NCI-H82 (cell line): Measurements from ENCODE around the gene ANXA10.
"Not testable (repeated sequence)": the region's sequence is repeated elsewhere in the genome, so short reads cannot be mapped to it uniquely, and the experiment has no call there.

Experiments used
- DNase-seq: peaks from one replicate; lab custom pipeline; 2025; lab: John Stamatoyannopoulos, UW

ANXA10 gene

GRCh38 chr4:168119100-168119499 is 26.8 kb downstream of the ANXA10 start:
- no peak for DNase-seq

- no peak for DNase-seq
Observed at GRCh38 chr4:168119890-168120289, 27.6 kb downstream of the ANXA10 start.

DNA sequence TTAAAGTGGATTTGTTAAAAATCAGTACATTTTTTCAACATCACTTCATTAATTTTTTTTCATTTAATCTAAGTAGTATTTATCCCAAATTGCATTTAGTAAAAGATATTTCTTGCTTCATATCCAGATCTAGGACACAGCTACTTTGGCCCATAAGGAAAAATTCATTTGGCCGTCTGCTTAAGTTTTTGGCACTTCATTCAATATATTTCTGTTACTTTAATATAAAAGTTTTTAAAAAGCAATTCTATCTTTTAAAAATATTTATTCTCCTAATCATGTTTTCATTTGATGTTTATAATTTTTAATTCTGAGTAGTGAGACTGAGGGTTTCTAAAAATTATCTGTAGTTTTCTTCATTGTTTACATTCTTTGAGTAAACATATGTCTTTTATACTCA is 28.5 kb downstream of the ANXA10 start:
- no peak for DNase-seq

GRCh38 chr4:168124008-168124641 is 31.8 kb downstream of the ANXA10 start:
- no peak for DNase-seq

DNA sequence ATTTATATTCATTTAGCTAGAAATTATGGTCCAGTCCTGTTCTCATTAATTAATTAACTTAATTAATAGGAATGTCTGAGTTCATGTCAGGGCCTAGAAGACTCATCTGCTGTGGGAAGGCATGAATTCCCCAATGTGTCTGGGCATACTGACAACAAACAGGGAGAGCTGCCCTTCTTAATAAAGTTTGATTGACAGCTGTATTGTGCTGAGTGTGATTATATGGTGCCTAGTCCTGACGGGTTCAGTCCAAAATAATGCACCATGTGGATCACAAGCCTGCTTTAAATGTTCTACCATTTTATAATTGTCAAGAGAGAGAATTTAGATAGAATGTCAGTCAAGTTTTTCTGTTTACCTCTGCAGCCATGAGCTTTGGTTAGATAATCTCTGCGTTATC is 34.6 kb downstream of the ANXA10 start:
- DNase-seq, result no peak

GRCh38 chr4:168128601-168129000 is 36.3 kb downstream of the ANXA10 start:
- DNase-seq, result no peak

- DNase-seq, result no peak
Observed at GRCh38 chr4:168129046-168129772, 36.9 kb downstream of the ANXA10 start.

- no peak for DNase-seq
Observed at GRCh38 chr4:168129802-168130201, 37.5 kb downstream of the ANXA10 start.

- no peak for DNase-seq
Observed at GRCh38 chr4:168131196-168131595, 38.9 kb downstream of the ANXA10 start.

DNA sequence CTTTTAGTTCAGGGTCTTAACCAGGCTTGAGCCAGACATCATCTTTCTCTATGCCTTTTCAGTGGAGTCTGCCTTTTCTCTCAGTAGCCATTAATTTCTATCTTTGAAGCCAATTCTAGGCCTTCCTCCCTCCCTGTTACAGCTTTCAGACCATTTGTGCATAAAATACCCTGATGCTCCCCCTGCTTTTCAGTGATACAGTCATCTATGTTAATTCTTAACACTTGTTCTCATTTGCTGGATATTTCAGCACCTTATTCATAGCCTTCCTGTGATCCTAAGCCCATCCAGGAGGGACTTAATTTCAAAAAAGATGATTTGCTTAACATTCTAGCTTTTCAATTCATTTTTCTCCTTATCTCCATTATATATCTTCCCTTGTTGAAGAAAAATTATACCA is 42.3 kb downstream of the ANXA10 start:
- DNase-seq, result no peak

GRCh38 chr4:168135860-168136259 is 43.5 kb downstream of the ANXA10 start:
- DNase-seq, result not testable (repeated sequence)

- not testable (repeated sequence) for DNase-seq
Observed at GRCh38 chr4:168137695-168138094, 45.4 kb downstream of the ANXA10 start.

DNA sequence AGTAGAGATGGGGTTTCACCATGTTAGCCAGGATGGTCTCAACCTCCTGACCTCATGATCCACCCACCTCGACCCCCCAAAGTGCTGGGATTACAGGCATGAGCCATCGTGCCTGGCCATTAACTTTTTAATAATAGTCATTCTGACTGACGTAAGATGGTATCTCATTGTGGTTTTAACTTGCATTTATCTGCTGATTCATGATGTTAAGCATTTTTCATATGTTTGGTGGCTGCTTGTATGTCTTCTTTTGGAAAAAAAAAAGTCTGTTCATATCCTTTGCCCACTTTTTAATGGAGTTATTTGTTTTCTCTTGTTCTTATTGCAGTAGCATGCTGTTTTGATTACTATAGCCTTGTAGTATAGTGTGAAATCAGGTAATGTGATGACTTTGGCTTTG is 45.8 kb downstream of the ANXA10 start:
- no peak for DNase-seq

- DNase-seq, result no peak
Observed at GRCh38 chr4:168139336-168139735, 47.0 kb downstream of the ANXA10 start.

DNA sequence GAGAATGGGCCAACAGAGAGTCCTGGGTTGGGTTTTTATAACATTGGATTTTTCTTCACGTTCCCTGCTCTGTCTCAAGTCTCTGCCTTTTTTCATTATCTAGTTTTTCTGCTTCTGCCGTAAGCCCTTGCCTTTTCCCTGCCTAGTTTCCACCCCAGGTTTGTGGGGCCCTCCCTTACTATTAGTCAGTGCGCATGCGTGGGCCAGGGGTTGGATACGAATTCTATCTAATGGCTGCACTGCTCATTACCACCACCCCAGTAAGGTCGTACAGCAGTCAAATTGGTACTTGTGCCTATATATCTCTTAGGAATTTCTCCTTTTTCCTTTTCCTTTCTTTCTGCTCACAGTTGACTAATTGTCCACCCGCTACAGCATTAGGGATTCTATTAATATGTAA is 49.4 kb downstream of the ANXA10 start:
- no peak for DNase-seq

DNA sequence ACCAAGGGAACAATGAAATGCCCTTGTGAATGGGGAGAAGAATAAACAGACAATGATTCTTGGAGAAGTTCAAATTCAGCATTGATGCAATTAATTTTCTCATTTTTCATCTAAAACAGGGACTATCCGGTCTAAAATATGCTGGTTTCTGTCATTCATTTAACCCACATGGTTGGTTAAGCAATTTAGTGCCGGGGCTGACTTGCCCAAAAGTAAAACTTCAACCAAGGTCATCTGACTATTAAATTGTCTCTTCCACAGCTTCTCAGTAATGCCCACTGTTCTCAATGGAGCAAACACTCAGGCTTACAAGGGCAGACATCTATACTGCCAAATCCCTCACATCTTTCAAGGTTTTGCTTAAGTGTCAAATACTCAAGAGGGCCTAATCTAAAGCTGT is 51.3 kb downstream of the ANXA10 start:
- no peak for DNase-seq

DNA sequence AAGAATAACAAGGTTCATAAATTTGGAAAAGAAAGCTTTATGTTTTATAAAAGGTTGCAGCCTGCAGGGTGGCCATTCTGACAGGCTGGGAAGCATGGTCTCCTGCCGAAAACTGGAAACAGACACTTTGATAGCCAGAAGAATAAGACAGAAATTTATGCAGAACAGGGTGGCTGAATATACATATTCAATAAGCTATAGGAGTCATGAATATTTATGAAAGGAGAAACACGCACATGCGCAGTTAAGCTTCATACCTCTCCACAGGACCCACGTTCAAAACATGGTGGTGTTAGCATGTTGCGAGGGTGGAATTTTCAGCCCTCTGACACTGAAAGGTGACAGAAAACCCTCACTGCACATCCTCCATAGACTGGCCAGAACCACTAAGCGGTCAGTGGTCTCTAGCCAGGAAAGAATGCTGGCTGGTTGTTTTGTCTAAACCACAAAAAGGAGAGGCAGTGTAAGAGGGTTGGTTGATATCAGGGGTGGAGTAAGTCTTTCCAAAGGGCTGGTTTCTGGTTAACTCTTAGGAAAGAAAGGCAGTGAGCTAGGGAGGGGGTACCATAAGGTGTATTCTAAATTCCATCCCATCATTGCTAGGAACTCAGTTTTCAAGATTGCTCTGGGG is 58.2 kb downstream of the ANXA10 start:
- no peak for DNase-seq

DNA sequence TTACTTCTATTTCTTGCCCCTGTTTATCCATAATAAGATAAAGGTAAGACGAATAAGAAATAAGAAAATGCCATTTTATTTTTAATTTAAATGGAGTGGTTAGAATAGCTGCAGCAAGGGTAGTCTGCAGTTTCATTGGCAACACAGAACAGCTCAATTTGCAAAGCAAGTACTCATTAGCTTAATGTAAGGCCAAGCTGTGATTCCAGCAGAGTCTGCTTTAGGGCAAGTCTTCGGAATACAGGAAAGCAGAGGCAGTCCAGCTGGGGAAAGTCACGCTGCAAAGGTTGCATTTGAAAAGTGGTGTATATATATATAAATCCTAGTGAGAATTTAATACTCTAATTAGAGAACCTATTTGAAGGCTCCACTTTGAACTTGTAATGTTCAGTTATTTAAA is 59.0 kb downstream of the ANXA10 start:
- DNase-seq, result no peak

DNA sequence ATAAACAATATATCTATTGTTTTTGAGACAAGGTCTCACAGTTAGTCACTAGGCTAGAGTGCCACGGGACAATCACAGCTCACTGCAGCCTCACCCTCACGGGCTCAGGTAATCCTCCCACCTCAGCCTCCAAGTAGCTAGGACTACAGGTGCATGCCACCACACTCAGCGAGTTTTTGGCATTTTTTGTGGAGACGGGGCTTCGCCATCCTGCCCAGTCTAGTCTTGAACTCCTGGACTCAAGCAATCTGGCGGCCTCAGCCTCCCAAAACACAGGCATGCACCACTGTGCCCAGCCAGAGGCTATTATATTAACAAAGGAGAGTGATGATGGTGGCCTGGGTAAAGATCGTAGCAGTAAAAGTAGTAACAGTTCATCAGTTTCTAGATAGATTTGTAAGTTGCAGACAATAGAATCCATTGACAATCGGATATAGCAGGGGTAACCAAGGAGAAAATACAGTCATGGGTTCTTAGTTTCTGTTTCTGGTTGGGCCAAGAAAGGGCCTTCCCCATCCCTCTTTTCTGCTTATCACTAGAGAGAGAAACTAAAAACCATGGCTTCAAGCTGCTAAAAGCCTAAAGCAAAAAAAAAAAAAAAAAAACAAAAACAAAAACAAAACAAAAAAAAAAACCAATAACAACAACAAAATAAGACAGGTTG is 60.6 kb downstream of the ANXA10 start:
- DNase-seq, result no peak

GRCh38 chr4:168153596-168154440 is 61.5 kb downstream of the ANXA10 start:
- peak; percentile 74 for DNase-seq

DNA sequence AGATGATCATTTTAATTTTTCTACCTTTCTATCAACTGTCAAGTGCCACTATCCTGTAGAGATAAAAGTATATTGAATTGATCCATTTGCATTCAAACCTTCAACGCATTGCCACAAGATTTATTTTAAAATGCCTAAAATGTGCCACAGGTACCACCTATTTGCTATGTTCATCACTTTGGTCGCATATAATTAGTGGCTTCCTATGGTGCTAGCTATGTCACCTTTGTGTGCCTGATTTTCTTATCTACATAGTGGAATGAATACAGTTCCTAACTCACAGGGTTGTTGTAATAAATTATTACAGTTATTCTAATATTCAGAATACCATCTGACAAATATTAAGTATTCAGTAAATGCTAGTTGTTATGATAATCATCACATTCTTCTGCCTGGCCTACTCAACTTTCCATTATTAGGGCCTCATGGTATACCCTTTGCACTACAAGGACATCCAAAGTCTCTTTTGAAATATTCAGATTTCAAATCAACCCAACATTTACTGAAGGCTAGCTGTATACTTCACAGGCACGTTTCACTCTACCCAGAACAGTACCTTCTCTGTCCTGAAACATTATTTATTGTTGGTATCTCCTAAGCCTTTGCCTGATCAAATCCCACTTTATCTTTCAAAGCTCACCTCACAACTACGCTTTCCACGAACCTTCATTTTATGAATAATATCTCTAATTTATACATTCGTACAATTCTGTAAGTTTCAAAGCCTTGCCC is 62.4 kb downstream of the ANXA10 start:
- DNase-seq, result no peak
